Neural cell (in vitro differentiated cells): ENCODE results near the gene NLRP14. TPM values are rescaled to one million over a fixed set of nuclear protein-coding genes. Genes with fewer than 3 reads are reported as not detected.

Source experiments
- H2AFZ ChIP-seq: fragments of 200-600, 300-800 bp; sonication (generic), shearing (Covaris generic); 2 replicates; pipeline ENCODE4 v1.6.0; 2014; ENCODE audit warnings: low read depth, mild to moderate bottlenecking, antibody characterized with exemption, low read length, moderate library complexity
- H3F3A ChIP-seq: fragments of 200-600 bp; shearing (Covaris generic); 2 replicates; pipeline ENCODE4 v1.6.1; 2016; ENCODE audit warnings: mild to moderate bottlenecking, moderate library complexity, mixed read lengths, antibody characterized with exemption, low read length; ENCODE audit not compliant: insufficient read depth, poor library complexity, severe bottlenecking
- H3K27ac ChIP-seq: fragments of 200-600, 300-800 bp; sonication (generic), shearing (Covaris generic); 2 replicates; pipeline ENCODE4 v1.5.1; 2014; ENCODE audit warnings: mild to moderate bottlenecking, low read length, moderate library complexity
- H3K27me3 ChIP-seq: fragments of 300-800, 200-600 bp; sonication (generic), shearing (Covaris generic); 2 replicates; pipeline ENCODE4 v1.6.0; 2014; ENCODE audit warnings: mild to moderate bottlenecking, low read depth, low read length, moderate library complexity; ENCODE audit not compliant: insufficient read depth
- H3K36me3 ChIP-seq: fragments of 300-800, 200-600 bp; sonication (generic), shearing (Covaris generic); 2 replicates; pipeline ENCODE4 v1.5.1; 2014; ENCODE audit warnings: mild to moderate bottlenecking, antibody characterized with exemption, low read length, moderate library complexity; ENCODE audit not compliant: insufficient read depth
- H3K4me2 ChIP-seq: fragments of 300-800, 200-600 bp; sonication (generic), shearing (Covaris generic); 2 replicates; pipeline ENCODE4 v1.6.0; 2014; ENCODE audit warnings: mild to moderate bottlenecking, low read length
- H3K4me3 ChIP-seq: fragments of 300-800, 200-600 bp; sonication (generic), shearing (Covaris generic); 2 replicates; pipeline ENCODE4 v1.5.1; 2014; ENCODE audit warnings: mild to moderate bottlenecking, low read length, moderate library complexity
- H3K79me2 ChIP-seq: fragments of 200-600 bp; shearing (Covaris generic); replicated peaks from 2 replicates; pipeline ENCODE4 v1.6.0; 2014; ENCODE audit warnings: mild to moderate bottlenecking, low read length, moderate library complexity; ENCODE audit not compliant: insufficient read depth
- H3K9ac ChIP-seq: fragments of 300-800, 200-600 bp; sonication (generic), shearing (Covaris generic); 2 replicates; pipeline ENCODE4 v1.6.1; 2016; ENCODE audit warnings: mild to moderate bottlenecking, low read length, mixed read lengths
- H3K9me2 ChIP-seq: fragments of 200-600 bp; shearing (Covaris generic); 2 replicates; pipeline ENCODE4 v1.6.1; 2016; ENCODE audit warnings: mild to moderate bottlenecking, low read length, mixed read lengths; ENCODE audit not compliant: insufficient read depth
- H3K9me3 ChIP-seq: fragments of 200-600, 300-800 bp; sonication (generic), shearing (Covaris generic); 2 replicates; pipeline ENCODE4 v1.6.1; 2016; ENCODE audit warnings: mild to moderate bottlenecking, mixed run types, low read length, moderate library complexity, mixed read lengths
- H4K20me1 ChIP-seq: fragments of 200-600 bp; shearing (Covaris generic); 2 replicates; pipeline ENCODE4 v1.6.1; 2016; ENCODE audit warnings: mild to moderate bottlenecking, mixed run types; ENCODE audit not compliant: insufficient read depth
- EP300 ChIP-seq: fragments of 450-650 bp; conservative IDR thresholded peaks from 2 replicates; pipeline ENCODE4 v1.6.1; 2014; ENCODE audit warnings: antibody characterized with exemption, mild to moderate bottlenecking, moderate library complexity; ENCODE audit not compliant: poor library complexity, severe bottlenecking
- EZH2 ChIP-seq: fragments of 200-600, 300-800 bp; shearing (Covaris generic), sonication (generic); IDR thresholded peaks from 2 replicates; pipeline ENCODE4 v1.6.1; 2014; ENCODE audit warnings: antibody characterized with exemption, low read length, borderline replicate concordance, mild to moderate bottlenecking; ENCODE audit not compliant: insufficient read depth, poor library complexity, severe bottlenecking
- MXI1 ChIP-seq: fragments of 450-650 bp; conservative IDR thresholded peaks from 2 replicates; pipeline ENCODE4 v1.6.1; 2014; ENCODE audit warnings: antibody characterized with exemption, mild to moderate bottlenecking; ENCODE audit not compliant: poor library complexity, severe bottlenecking
- POLR2AphosphoS5 ChIP-seq: IDR thresholded peaks from 2 replicates; pipeline ENCODE4 v1.6.1; 2012
- RAD21 ChIP-seq: fragments of 450-650 bp; conservative IDR thresholded peaks from 2 replicates; pipeline ENCODE4 v1.6.1; 2014; ENCODE audit warnings: antibody characterized with exemption, mild to moderate bottlenecking, moderate library complexity
- SMC3 ChIP-seq: fragments of 450-650 bp; conservative IDR thresholded peaks from 2 replicates; pipeline ENCODE4 v1.6.1; 2014; ENCODE audit warnings: antibody characterized with exemption, mild to moderate bottlenecking, moderate library complexity; ENCODE audit not compliant: poor library complexity
- TAF1 ChIP-seq: IDR thresholded peaks from 2 replicates; pipeline ENCODE4 v1.6.1; 2012; ENCODE audit warnings: low read depth
- polyA plus RNA-seq: library from polyadenylated mRNA; depleted of rRNA; stranded (reverse); fragments of >200 nt; gene quantifications from 2 replicates; pipeline ENCODE4 v1.2.3, GENCODE V29; 2014
- TF ChIP-seq, protein P1 (sequence below): fragments of 450-650 bp; IDR thresholded peaks from 2 replicates; pipeline ENCODE4 v1.5.1; 2014; ENCODE audit warnings: antibody characterized with exemption, mild to moderate bottlenecking, moderate library complexity; ENCODE audit not compliant: poor library complexity, severe bottlenecking
- TF ChIP-seq, protein P2 (sequence below): IDR thresholded peaks from 2 replicates; pipeline ENCODE4 v1.6.1; 2012; ENCODE audit warnings: borderline replicate concordance

The NLRP14 gene
- polyA plus RNA-seq, 1 donor from 2014 or later, result 0.48 TPM

DNA sequence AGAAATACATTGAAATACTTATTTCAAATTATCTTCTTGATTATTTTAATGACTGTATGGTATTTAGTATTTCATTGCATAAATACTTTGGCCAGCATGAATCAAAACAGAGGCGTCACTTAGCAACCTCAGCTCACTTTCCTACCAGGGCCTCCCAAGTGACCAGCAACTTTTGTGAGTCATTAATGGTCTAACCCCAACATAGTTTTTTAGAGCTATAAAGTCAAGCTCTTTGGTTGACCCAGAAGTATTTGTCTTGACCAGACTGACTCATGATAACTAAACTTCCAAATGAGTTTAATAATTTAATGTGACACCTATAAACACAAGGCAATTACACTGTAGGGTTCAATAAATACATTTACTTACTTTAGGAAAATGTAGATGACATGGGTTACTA, 40.6 kb downstream of the NLRP14 start:
- Histone ChIP-seq H3K9me2 (no peaks in the 10 kb centered on the region), H3K4me2 (no peak overlapping the region), H3K79me2 (no peaks in the 10 kb centered on the region), H4K20me1 (no peaks in the 10 kb centered on the region), H3K4me3 (no peak overlapping the region), H3K27ac (no peak overlapping the region), H2AFZ (no peak overlapping the region), H3K9ac (no peak overlapping the region), H3K9me3 (no peaks in the 10 kb centered on the region), H3K27me3 (no peaks in the 10 kb centered on the region), H3F3A (no peaks in the 10 kb centered on the region), H3K36me3 (no peaks in the 10 kb centered on the region)
- TF ChIP-seq RAD21 (no peak), SMC3 (no peak), EZH2 (no peak), EP300 (no peak), POLR2AphosphoS5 (no peak), MXI1 (no peak), TAF1 (no peak)
- TF ChIP-seq, protein P1, sequence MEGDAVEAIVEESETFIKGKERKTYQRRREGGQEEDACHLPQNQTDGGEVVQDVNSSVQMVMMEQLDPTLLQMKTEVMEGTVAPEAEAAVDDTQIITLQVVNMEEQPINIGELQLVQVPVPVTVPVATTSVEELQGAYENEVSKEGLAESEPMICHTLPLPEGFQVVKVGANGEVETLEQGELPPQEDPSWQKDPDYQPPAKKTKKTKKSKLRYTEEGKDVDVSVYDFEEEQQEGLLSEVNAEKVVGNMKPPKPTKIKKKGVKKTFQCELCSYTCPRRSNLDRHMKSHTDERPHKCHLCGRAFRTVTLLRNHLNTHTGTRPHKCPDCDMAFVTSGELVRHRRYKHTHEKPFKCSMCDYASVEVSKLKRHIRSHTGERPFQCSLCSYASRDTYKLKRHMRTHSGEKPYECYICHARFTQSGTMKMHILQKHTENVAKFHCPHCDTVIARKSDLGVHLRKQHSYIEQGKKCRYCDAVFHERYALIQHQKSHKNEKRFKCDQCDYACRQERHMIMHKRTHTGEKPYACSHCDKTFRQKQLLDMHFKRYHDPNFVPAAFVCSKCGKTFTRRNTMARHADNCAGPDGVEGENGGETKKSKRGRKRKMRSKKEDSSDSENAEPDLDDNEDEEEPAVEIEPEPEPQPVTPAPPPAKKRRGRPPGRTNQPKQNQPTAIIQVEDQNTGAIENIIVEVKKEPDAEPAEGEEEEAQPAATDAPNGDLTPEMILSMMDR, result no peak
- TF ChIP-seq, protein P2, sequence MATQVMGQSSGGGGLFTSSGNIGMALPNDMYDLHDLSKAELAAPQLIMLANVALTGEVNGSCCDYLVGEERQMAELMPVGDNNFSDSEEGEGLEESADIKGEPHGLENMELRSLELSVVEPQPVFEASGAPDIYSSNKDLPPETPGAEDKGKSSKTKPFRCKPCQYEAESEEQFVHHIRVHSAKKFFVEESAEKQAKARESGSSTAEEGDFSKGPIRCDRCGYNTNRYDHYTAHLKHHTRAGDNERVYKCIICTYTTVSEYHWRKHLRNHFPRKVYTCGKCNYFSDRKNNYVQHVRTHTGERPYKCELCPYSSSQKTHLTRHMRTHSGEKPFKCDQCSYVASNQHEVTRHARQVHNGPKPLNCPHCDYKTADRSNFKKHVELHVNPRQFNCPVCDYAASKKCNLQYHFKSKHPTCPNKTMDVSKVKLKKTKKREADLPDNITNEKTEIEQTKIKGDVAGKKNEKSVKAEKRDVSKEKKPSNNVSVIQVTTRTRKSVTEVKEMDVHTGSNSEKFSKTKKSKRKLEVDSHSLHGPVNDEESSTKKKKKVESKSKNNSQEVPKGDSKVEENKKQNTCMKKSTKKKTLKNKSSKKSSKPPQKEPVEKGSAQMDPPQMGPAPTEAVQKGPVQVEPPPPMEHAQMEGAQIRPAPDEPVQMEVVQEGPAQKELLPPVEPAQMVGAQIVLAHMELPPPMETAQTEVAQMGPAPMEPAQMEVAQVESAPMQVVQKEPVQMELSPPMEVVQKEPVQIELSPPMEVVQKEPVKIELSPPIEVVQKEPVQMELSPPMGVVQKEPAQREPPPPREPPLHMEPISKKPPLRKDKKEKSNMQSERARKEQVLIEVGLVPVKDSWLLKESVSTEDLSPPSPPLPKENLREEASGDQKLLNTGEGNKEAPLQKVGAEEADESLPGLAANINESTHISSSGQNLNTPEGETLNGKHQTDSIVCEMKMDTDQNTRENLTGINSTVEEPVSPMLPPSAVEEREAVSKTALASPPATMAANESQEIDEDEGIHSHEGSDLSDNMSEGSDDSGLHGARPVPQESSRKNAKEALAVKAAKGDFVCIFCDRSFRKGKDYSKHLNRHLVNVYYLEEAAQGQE, result no peak

DNA sequence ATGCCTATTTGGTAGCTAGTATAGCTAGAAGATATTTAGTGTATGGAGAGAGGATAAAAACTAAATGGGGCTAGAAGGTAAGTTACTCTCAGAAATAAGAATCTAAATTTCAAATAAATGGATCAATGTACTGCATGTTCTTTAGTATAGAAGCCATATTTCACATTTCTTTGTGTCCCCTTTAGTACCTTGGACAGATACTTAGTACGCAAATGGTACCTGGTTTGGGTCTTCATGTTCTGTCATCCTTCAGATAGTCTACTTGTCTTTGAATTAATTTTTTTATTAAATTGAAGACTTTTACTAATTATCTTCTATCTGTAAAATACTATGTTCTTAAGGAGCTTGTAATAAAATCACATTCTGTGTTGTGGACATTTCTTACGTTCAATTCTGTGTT, 42.3 kb downstream of the NLRP14 start:
- H3K36me3 ChIP-seq, result no peaks in the 10 kb centered on the region
- no peaks in the 10 kb centered on the region for H3K9me2 ChIP-seq

More for the DNA sequence above, 42.3 kb downstream of the NLRP14 start:
- TF ChIP-seq RAD21 (no peak), POLR2AphosphoS5 (no peak), EP300 (no peak), EZH2 (no peak)
- TF ChIP-seq, protein P1, result no peak
- Histone ChIP-seq H2AFZ (no peak overlapping the region), H3K4me2 (no peak overlapping the region), H3F3A (no peaks in the 10 kb centered on the region), H3K27me3 (no peaks in the 10 kb centered on the region), H3K27ac (no peak overlapping the region), H3K9me3 (no peaks in the 10 kb centered on the region), H3K4me3 (no peak overlapping the region), H3K9ac (no peak overlapping the region), H3K79me2 (no peaks in the 10 kb centered on the region), H4K20me1 (no peaks in the 10 kb centered on the region)
